GM10248 (cell line): ENCODE results near the gene CLDN11.

Experiments
- CTCF ChIA-PET: fragments of 300-600 bp; sonication (Branson Sonifier 250); formaldehyde crosslinking; extraction: SDS; loops from one replicate; lab custom pipeline; 2021; ENCODE audit warnings: antibody characterized with exemption; lab: Yijun Ruan, JAX
- POLR2A ChIA-PET: fragments of 350-650 bp; sonication (Branson Sonifier 250); formaldehyde crosslinking; extraction: SDS; loops from one replicate; lab custom pipeline; 2020; ENCODE audit warnings: antibody characterized with exemption; lab: Yijun Ruan, JAX
- DNase-seq: peaks from one replicate; pipeline ENCODE4 v3.0.0; 2012; ENCODE audit errors: extremely low spot score
- CTCF ChIP-seq: IDR thresholded peaks from 2 replicates; pipeline ENCODE4 v1.5.1; 2012; ENCODE audit warnings: mild to moderate bottlenecking, low read depth; ENCODE audit errors: extremely low read depth, missing control alignments, control extremely low read depth

CLDN11 gene

GRCh38 chr3:170391108-170391507 is 27.6 kb upstream of the CLDN11 start:
- DNase-seq = no peak
- POLR2A ChIA-PET = no interaction called here
- CTCF ChIA-PET = interaction anchor here (1.0 to 5.5 kb wide), 8 partner anchors 11 to 420 kb away, joined by 3 to 29 read pairs (median 3); no protein-coding TSS in a partner anchor
- TF ChIP-seq CTCF = no peak

DNA sequence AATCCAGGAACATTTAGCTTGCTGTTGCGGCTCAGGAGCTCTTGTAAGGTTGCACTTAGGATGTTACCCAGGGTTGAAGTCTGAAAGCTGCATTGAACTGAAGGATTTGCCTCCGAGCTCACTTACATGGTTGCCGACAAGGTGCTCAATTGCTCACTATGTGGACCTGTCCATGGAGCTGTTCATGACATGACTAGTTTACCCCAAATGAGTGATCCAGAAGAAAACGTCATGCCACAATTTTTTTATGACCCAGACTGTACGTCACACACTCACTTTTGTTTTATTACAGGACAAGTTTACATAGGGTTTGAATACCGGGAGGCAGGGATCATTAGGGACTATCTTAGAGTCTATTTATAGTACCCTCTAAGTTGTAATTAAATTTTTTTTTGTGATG is 21.0 kb upstream of the CLDN11 start:
- no peak for DNase-seq
- no peak for TF ChIP-seq CTCF
- CTCF ChIA-PET = interaction anchor here (0.9 to 2.6 kb wide), 4 partner anchors 13 to 413 kb away, joined by 3 to 11 read pairs (median 6); no protein-coding TSS in a partner anchor
- POLR2A ChIA-PET = no interaction called here

DNA sequence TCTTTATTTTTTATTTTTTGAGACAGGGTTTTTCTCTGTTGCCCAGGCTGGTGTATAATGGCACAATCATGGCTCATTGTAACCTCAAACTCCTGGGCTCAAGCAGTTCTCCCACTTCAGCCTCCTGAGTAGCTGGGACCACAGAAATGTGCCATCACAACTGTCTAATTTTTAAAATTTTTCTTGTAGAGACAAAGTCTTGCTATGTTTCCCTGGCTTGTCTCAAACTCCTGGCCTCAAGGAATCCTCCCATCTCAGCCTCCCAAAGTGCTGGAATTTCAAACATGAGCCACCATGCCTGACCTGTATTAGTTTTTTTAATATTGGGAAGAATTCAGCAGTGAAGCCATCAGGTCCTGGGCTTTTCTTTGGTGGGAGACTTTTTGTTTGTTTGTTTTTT is 13.6 kb upstream of the CLDN11 start:
- no peak for TF ChIP-seq CTCF
- POLR2A ChIA-PET = no interaction called here
- CTCF ChIA-PET = interaction anchor here (1.1 kb wide), 1 partner anchor 9 kb away, joined by 4 read pairs; no protein-coding TSS in a partner anchor
- no peak for DNase-seq

- DNase-seq = peak; percentile 41
- TF ChIP-seq CTCF = peak; percentile 65
- POLR2A ChIA-PET = interaction anchor here (1.1 kb wide), 1 partner anchor 237 kb away, joined by 9 read pairs; no protein-coding TSS in a partner anchor
- CTCF ChIA-PET = interaction anchor here (0.6 to 10.9 kb wide), 17 partner anchors 12 to 438 kb away, joined by 3 to 224 read pairs (median 5); partner anchors contain the start of gene SKIL
Measured at GRCh38 chr3:170410428-170411029, 8.1 kb upstream of the CLDN11 start.

- TF ChIP-seq CTCF = no peak
- no peak for DNase-seq
- CTCF ChIA-PET = interaction anchor here (0.8 to 10.9 kb wide), 51 partner anchors 8 to 1349 kb away, joined by 3 to 224 read pairs (median 5); partner anchors contain the start of gene PRKCI
- POLR2A ChIA-PET = no interaction called here
Measured at GRCh38 chr3:170413291-170413690, 5.4 kb upstream of the CLDN11 start.

GRCh38 chr3:170414202-170414663 is 4.4 kb upstream of the CLDN11 start:
- ChIA-PET POLR2A (no interaction called here), CTCF (interaction anchor here (0.6 to 10.9 kb wide), 75 partner anchors 9 to 1348 kb away, joined by 3 to 224 read pairs (median 4); partner anchors contain the start of genes PRKCI and RPL22L1)
- peak; percentile 63 for DNase-seq
- TF ChIP-seq CTCF = peak; percentile 88
